K562 (cell line): ENCODE results near the gene ACKR2. TPM values are rescaled to one million over a fixed set of nuclear protein-coding genes. Genes with fewer than 3 reads are reported as not detected.

Source experiments
- ESRRB ChIP-seq: fragments of 250-450 bp; sonication (Bioruptor Pico); IDR thresholded peaks from 2 replicates; pipeline ENCODE4 v1.5.0; 2020; ENCODE audit warnings: mild to moderate bottlenecking, moderate library complexity, borderline replicate concordance
- FOXJ3 ChIP-seq: sonication (generic); formaldehyde crosslinking; IDR thresholded peaks from 2 replicates; pipeline ENCODE4 v1.4.0; 2020; ENCODE audit warnings: mild to moderate bottlenecking, missing genetic modification reagents
- HLTF ChIP-seq: fragments of 450-650 bp; IDR thresholded peaks from 2 replicates; pipeline ENCODE4 v1.6.1; 2016
- MCM2 ChIP-seq: fragments of 450-650 bp; IDR thresholded peaks from 2 replicates; pipeline ENCODE4 v1.6.1; 2017; ENCODE audit warnings: low read depth, mild to moderate bottlenecking
- MCM5 ChIP-seq: fragments of 450-650 bp; IDR thresholded peaks from 2 replicates; pipeline ENCODE4 v1.6.1; 2016; ENCODE audit warnings: low read depth
- NKRF ChIP-seq: fragments of 450-650 bp; IDR thresholded peaks from 2 replicates; pipeline ENCODE4 v1.6.1; 2016; ENCODE audit warnings: borderline replicate concordance
- RBM25 ChIP-seq: fragments of 200-400 bp; formaldehyde crosslinking; IDR thresholded peaks from 2 replicates; pipeline ENCODE4 v1.6.1; 2018; ENCODE audit warnings: low read length, low read depth, moderate library complexity; ENCODE audit not compliant: severe bottlenecking
- SLC30A9 ChIP-seq: fragments of 250-450 bp; sonication (Bioruptor Pico); IDR thresholded peaks from 2 replicates; pipeline ENCODE4 v1.8.0; 2022; ENCODE audit warnings: mild to moderate bottlenecking, moderate library complexity
- SMAD2 ChIP-seq: fragments of 150-350 bp; IDR thresholded peaks from 2 replicates; pipeline ENCODE4 v1.6.1; 2014; ENCODE audit warnings: low read depth, mild to moderate bottlenecking, low read length
- SRSF1 ChIP-seq: fragments of 200-400 bp; formaldehyde crosslinking; IDR thresholded peaks from 2 replicates; pipeline ENCODE4 v1.6.1; 2017; ENCODE audit warnings: mild to moderate bottlenecking, low read depth, low read length, moderate library complexity
- ZEB2 ChIP-seq: fragments of 450-650 bp; IDR thresholded peaks from 2 replicates; pipeline ENCODE4 v1.6.1; 2016
- ZNF140 ChIP-seq: fragments of 250-450 bp; sonication (Bioruptor Pico); IDR thresholded peaks from 2 replicates; pipeline ENCODE4 v1.8.0; 2021; ENCODE audit warnings: moderate library complexity, mild to moderate bottlenecking, inconsistent platforms
- polyA plus RNA-seq, 8 experiments: library from polyadenylated mRNA; depleted of rRNA in 4 of 8; stranded (reverse) in 5 of 8; unstranded in 3 of 8; fragments of >200 nt; fragmentation: Nextera tagmentation in 2 of 8; fragmentation: Illumina TruSeq in 1 of 8; extraction: Ambion mirVana in 2 of 8; extraction: Trizol in 1 of 8; gene quantifications; 2 replicates each; pipeline versions ENCODE4 v1.2.1 to v1.2.3, GENCODE V29; 2011 to 2014; ENCODE audit warnings: inconsistent platforms in 1 of 8, missing spikeins in 1 of 8
- total RNA-seq, 7 experiments: library from RNA; depleted of rRNA in 6 of 7; stranded (reverse); fragments of >200 nt in 6 of 7; fragmentation: Illumina TruSeq in 2 of 7; extraction: Trizol in 2 of 7; gene quantifications; 2 replicates each; pipeline versions ENCODE4 v1.2.1 to v1.2.3, GENCODE V29; 2011 to 2021; ENCODE audit warnings: low replicate concordance in 1 of 7
- TF ChIP-seq, protein P1 (sequence below), 2 experiments: fragments of 450-650 bp; formaldehyde crosslinking in 1 of 2; IDR thresholded peaks; 2 replicates each; pipeline versions ENCODE4 v1.4.0 to v1.6.1; 2014 to 2020; ENCODE audit warnings: mild to moderate bottlenecking in 2 of 2, borderline replicate concordance in 1 of 2, low read depth in 1 of 2
- TF ChIP-seq, protein P2 (sequence below): IDR thresholded peaks from 3 replicates; pipeline ENCODE4 v1.6.1; 2011; ENCODE audit warnings: borderline replicate concordance, mild to moderate bottlenecking, moderate library complexity; ENCODE audit not compliant: insufficient read length; ENCODE audit errors: extremely low read depth

The ACKR2 gene
- total and polyA plus RNA-seq, 9 of the 15 experiments (the other 6 are each of a cell fraction or from before 2014, with no cell fraction given) = 0.03 to 0.69 (median 0.25) TPM; not detected in 1

DNA sequence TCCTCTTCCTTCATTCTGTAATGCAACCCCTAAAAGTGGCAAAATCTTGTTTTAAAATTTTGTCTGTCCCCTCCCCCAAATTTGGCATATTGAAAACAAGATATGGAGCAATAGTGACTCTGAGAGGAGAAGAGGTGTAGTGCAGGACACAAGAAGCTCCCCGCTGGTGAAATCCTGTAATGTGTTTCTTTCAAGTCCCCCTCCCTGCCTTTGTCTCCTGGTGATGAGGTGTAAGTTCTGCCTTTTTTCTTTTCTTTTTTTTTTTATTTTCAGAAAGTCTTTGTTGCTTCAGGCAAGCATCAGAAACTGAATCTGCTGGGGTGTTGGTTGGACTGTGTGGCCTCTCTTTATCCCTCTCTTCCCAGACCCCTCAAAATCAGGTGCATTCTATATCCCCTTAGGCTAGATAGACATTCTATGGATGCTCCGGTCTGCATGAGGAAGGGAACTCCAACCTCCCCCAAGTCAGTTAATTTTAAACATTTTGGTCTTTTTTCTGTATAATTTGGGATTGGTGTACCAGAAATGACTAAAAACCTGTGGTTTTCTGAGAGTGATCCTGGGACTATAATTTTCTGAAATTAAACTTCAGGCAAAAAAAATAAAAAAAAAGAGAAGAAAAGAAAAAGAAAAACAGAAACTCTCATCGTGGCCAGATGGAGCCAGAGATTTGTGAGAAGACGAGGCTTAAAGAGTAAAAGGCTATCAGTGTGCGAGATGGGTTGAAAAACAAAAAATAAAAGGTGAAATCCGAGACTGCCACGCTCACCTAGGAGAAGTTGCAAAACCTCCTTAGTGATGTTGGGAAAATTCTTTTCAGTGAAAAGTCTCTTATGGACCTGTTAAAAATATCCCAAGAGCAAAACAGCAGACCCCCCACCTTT is 21.4 kb downstream of the ACKR2 start (continued):
- TF ChIP-seq, protein P1, sequence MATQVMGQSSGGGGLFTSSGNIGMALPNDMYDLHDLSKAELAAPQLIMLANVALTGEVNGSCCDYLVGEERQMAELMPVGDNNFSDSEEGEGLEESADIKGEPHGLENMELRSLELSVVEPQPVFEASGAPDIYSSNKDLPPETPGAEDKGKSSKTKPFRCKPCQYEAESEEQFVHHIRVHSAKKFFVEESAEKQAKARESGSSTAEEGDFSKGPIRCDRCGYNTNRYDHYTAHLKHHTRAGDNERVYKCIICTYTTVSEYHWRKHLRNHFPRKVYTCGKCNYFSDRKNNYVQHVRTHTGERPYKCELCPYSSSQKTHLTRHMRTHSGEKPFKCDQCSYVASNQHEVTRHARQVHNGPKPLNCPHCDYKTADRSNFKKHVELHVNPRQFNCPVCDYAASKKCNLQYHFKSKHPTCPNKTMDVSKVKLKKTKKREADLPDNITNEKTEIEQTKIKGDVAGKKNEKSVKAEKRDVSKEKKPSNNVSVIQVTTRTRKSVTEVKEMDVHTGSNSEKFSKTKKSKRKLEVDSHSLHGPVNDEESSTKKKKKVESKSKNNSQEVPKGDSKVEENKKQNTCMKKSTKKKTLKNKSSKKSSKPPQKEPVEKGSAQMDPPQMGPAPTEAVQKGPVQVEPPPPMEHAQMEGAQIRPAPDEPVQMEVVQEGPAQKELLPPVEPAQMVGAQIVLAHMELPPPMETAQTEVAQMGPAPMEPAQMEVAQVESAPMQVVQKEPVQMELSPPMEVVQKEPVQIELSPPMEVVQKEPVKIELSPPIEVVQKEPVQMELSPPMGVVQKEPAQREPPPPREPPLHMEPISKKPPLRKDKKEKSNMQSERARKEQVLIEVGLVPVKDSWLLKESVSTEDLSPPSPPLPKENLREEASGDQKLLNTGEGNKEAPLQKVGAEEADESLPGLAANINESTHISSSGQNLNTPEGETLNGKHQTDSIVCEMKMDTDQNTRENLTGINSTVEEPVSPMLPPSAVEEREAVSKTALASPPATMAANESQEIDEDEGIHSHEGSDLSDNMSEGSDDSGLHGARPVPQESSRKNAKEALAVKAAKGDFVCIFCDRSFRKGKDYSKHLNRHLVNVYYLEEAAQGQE (IDR thresholded peaks at IDR 0.05; ENCODE audit: borderline replicate concordance) = peak; percentile 81
- TF ChIP-seq, protein P1 (CRISPR knock-in tag; IDR thresholded peaks at IDR 0.05; ENCODE audit: low read depth) = no peak
- TF ChIP-seq FOXJ3 (CRISPR knock-in tag) = no peak
- TF ChIP-seq NKRF = no peak
- TF ChIP-seq SMAD2 = no peak
- TF ChIP-seq, protein P2, sequence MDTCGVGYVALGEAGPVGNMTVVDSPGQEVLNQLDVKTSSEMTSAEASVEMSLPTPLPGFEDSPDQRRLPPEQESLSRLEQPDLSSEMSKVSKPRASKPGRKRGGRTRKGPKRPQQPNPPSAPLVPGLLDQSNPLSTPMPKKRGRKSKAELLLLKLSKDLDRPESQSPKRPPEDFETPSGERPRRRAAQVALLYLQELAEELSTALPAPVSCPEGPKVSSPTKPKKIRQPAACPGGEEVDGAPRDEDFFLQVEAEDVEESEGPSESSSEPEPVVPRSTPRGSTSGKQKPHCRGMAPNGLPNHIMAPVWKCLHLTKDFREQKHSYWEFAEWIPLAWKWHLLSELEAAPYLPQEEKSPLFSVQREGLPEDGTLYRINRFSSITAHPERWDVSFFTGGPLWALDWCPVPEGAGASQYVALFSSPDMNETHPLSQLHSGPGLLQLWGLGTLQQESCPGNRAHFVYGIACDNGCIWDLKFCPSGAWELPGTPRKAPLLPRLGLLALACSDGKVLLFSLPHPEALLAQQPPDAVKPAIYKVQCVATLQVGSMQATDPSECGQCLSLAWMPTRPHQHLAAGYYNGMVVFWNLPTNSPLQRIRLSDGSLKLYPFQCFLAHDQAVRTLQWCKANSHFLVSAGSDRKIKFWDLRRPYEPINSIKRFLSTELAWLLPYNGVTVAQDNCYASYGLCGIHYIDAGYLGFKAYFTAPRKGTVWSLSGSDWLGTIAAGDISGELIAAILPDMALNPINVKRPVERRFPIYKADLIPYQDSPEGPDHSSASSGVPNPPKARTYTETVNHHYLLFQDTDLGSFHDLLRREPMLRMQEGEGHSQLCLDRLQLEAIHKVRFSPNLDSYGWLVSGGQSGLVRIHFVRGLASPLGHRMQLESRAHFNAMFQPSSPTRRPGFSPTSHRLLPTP = no peak
- TF ChIP-seq RBM25 = no peak
- TF ChIP-seq SLC30A9 (CRISPR knock-in tag) = no peak
- no peak for TF ChIP-seq MCM2
- no peak for TF ChIP-seq ESRRB (CRISPR knock-in tag)
- no peak for TF ChIP-seq SRSF1
- no peak for TF ChIP-seq HLTF
- no peak for TF ChIP-seq MCM5
- no peak for TF ChIP-seq ZNF140 (CRISPR knock-in tag)
- no peak for TF ChIP-seq ZEB2
